Measurements from ENCODE around the gene OMA1.

OMA1 gene

DNA sequence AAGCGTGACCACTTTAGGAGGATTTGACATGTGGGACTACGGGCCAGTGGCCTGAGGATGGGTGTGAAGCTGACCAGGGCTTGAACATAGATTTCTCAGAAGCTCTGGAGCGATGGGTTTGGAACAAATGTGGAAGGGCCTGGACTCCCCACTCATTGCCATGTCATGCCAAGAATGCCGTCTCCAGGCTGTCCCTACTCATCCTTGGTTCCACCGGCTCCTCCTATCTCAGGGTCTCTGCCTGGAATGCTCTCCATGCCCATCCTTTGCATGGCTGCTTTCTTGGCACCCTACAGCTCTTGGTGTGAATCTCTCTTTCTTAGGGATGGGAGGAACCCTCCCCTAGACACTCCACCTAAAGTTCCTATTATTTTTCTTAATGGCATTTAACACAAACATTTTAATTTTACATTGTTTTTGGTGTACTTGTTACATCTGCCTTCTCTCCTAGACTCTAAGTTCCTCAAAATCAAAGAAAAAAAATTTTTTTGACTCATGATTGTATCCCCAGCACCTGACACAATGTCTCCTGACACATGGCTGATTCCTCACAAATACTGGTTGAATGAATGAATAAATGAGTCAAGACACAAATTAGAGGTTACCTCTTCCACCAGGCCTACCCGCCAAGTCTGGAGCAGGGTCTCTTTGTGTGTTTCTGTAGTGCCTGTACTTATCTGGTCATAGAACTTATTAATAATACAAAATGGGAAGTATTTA, 114.5 kb downstream of the OMA1 start:
- DNase-seq (ENCODE audit: low spot score), result no peak

Measured in GM03348 (cell line).